OCI-M2 (cell line): Measurements from ENCODE around the gene DDX10.

ENCODE experiments used
- DNase-seq: peaks from one replicate; lab custom pipeline; 2025; ENCODE audit not compliant: unreplicated experiment; lab: John Stamatoyannopoulos, UW

The DDX10 gene

DNA sequence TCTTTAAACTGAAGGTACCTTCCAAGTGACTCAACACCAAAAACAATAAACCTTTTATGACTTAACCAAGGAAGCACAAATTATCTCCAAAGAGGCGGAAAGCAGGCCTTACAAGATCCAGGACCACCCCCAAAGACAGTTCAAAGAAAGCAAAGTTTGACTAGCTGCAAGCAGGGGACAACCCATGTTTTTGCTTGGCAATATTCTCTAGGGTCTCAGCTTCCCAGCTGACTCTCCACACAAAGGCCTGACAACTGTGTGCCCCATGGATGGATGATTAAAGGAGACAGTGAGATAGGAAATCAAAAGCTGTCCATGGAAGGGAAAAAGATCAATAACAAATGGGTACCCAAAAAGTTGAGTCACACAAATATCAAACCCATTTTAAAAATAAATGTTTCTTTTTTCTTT lies 232.2 kb downstream of the DDX10 start:
- DNase-seq, result no peak

DNA sequence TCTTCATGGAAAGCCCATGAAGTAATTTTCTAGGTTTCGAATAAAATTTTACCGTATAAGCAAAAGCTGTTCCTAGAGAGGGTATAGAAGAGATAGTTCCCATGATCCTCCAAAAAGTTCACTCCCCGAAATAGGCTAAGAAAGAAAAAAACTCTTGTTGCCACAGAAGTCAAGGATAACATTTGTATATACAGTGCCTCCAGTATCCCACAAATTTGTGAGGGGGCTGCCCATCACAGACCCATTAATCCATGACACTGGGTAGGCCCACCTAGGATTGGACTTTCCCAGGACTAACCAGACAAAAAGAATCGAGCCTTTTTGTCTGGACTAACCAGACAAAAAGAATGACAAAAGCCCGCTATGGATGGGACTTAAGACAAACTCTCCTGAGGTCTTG lies 233.0 kb downstream of the DDX10 start:
- DNase-seq, result no peak

DNA sequence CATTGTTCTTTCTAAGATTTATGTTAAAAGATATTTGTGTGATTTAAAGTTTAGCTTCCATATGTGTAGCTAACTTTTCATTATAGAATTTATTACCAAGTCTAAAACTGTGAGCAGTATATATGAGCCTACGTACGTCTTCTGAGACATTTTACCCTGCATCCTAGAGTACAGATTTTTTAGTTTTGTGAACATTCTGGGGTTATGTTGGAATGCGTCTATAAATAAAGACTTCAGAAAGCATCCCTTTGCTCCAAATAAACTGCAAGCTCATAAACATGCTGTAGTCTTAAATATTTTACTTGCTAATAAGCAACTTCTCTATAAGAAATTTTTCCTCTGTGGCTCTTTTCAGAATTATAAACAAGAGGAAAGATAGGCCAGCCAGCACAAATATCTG lies 236.5 kb downstream of the DDX10 start:
- DNase-seq, result no peak

DNA sequence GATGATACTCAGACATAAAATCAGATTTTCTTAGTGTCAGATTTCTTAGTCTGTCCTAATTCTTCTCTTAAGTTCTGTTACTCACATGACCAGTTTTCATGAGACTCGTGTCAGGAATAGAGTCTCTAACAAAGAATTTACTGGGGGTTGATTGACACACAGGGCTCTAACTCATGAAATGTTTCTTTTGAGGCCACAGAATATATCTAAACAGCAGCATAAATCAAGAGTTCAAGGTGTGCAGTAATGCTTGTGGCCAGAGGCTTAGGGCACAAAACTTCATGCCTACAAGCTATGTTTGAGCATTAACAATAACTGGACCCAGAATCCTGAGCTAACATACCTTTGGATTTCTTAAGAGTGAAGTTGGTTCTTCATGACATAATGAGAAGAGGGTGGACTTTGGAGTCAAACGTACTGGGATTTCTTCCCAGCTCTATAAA lies 237.2 kb downstream of the DDX10 start:
- no peak for DNase-seq

GRCh38 chr11:108904480-108904879 lies 239.6 kb downstream of the DDX10 start:
- DNase-seq, result no peak

DNA sequence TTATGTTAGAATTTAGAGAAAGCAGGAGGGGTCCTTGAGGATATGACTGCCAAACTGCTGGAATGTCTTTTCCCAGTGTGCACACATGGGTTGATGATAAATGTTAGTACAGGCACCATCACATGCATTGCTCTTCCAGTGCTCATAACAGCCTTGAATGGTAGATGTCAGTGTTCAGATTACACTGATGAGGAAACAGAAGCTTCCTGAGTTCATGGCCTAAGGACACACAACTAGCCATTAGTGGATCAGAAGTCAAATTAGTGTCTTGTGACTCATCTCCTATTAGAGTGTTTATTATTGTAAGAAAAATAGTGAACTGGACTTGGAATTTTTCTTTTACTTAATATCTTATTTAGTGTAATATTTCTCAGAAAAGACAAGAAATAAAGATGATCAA lies 241.5 kb downstream of the DDX10 start:
- no peak for DNase-seq

DNA sequence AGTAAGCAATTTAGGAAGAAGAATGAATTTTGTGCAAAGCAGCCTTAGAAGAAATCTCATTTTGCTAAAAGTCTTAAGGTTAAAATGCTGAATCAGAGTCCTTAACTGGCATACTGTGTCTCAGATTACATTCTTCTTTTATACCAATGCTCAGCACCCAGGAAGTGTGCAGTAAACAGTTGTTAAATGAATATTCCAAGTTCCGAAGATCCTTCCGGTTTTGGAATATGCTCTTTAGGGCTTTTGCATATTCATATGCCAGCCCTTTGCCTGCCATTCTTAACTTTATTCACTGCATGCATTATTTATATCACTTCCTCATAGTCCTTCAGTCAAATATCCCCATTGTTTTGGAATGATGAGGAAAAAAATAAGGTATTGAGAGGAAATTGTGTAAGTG lies 242.0 kb downstream of the DDX10 start:
- DNase-seq, result no peak

DNA sequence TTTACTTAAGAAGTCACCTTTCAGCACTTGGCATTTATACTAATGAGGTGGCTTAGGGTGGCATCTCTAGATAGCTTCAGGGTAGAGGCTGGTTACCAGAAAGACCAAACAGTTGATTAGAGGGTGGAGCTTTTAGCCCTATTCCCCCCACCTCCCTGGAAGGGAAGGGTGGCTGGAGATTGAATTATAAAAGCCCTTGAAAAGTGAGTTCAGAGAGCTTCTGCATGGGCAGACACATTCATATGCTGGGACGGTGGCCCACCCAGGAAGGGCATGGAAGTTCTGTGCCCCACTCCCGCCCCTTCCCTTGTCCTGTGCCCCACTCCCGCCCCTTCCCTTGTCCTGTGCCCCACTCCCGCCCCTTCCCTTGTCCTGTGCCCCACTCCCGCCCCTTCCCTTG lies 244.2 kb downstream of the DDX10 start:
- no peak for DNase-seq

- no peak for DNase-seq
These were observed 245.1 kb downstream of the DDX10 start for GRCh38 chr11:108909921-108910320.

DNA sequence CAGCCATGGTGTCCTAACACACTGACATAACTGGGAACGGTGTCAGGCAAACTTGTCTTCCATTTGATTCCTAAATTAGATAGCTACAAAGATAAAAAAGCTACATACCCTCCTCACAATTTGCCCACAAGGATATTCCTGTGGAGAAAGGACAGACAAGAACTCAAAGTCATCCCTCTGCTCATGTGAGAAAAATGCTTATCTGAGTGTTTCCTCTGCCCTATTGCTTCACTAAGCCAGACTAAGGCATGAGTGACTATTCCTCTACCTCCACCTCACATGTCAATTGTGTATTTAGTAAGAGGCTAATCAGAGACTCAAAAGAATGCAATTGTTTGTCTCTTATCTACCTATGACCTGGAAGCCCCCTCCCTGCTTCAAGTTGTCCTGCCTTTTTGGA lies 247.7 kb downstream of the DDX10 start:
- no peak for DNase-seq

DNA sequence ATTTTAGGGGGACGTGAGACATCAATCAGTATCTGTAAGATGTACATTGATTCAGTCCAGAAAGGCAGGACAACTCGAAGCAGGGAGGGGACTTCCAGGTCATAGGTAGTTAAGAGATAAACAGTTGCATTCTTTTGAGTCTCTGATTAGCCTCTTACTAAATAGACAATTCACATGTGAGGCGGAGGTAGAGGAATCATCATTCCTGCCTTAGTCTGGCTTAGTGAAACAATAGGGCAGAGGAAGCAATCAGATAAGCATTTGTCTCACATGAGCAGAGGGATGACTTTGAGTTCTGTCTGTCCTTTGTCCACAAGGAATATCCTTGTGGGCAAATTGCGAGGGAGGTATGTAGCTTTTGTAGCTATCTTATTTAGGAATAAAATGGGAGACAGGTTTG lies 248.3 kb downstream of the DDX10 start:
- DNase-seq, result no peak

DNA sequence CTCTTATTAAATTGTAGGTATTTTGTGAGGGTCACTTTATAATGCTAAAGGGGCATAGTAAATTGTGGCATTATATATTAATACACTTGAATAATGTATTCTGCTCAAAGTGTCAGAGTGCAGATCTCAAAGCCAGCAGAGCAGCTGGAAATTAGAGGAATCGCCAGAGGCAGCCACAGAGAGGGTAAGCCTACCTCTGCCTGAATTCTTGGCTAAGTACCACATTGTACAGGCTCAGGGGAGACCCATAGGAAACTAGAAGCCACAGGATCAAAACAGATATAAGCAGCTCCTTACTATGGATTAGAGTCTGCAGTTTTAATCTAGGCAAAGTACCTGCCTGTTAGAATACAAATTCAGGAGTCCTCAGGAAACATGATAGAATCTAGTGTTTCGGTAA lies 249.3 kb downstream of the DDX10 start:
- DNase-seq, result no peak

GRCh38 chr11:108914981-108915380 lies 250.1 kb downstream of the DDX10 start:
- no peak for DNase-seq

DNA sequence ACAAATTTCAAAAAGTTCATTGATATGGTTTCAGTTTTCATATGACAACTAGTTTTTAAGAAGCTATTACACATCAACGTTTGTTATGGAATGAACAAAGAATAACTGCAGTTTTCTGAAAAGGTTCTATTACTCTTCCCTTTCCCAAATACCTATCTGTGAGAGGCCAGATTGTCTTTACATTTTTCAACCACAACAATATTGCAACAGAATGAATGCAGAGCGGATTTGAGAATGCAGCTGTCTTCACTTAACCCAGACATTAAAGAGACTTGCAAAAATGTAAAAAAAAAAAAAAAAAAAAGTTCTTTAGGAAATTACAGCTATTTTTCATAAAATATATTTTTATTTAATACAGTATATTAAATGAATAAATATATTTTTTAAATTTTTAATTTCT lies 250.8 kb downstream of the DDX10 start:
- DNase-seq, result no peak

DNA sequence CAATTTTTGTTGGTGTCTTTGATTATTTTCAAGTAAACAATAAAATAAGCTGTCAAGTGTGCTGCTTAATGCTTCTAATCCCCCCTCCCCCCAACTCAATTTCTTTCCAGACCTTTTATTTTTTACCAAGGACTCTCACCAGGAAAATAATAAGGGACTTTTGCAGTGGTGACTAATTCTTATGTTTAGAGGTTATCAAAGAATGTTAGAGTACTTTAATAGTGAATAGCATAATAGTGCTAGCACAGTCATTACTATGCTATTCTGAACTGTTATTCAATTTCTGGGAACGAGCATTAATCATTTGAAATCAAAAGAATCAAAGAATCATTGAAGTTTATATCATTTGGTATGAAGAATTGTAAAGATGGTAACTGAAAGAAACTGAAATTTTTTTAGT lies 251.4 kb downstream of the DDX10 start:
- no peak for DNase-seq

DNA sequence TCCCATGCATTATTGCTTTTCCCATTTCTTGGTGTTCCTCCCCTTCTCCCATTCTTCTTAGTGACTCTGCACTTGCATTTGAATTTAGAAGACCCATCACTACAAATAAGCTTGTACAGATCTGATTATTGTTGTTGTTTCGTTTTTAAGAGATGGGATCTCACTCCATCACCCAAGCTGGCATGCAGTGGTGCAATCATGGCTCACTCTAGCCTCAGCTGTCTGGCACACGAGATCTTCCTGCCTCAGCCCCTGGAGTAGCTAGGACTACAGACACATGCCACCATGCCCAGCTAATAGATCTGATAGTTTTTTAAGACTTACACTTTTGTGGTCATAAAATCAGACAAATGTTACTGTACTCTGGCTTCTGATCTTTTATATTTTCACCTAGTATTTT lies 252.1 kb downstream of the DDX10 start:
- DNase-seq, result no peak

GRCh38 chr11:108921211-108921610 lies 256.3 kb downstream of the DDX10 start:
- no peak for DNase-seq

- no peak for DNase-seq
These were observed 257.4 kb downstream of the DDX10 start for GRCh38 chr11:108922241-108922640.

- DNase-seq, result no peak
These were observed 258.5 kb downstream of the DDX10 start for GRCh38 chr11:108923413-108923812.

GRCh38 chr11:108926171-108926840 lies 261.4 kb downstream of the DDX10 start:
- DNase-seq, result no peak

GRCh38 chr11:108926841-108927577 lies 262.1 kb downstream of the DDX10 start:
- no peak for DNase-seq

GRCh38 chr11:108927791-108928545 lies 263.1 kb downstream of the DDX10 start:
- no peak for DNase-seq
